HG03135 (cell line): ENCODE results near the gene CGB7.

Experiments used
- ATAC-seq: cut with Tn5 transposase; IDR thresholded peaks from one replicate; pipeline ENCODE4 v1.9.1; 2021; ENCODE audit warnings: mild to moderate bottlenecking, moderate library complexity; ENCODE audit not compliant: unreplicated experiment

Gene CGB7

DNA sequence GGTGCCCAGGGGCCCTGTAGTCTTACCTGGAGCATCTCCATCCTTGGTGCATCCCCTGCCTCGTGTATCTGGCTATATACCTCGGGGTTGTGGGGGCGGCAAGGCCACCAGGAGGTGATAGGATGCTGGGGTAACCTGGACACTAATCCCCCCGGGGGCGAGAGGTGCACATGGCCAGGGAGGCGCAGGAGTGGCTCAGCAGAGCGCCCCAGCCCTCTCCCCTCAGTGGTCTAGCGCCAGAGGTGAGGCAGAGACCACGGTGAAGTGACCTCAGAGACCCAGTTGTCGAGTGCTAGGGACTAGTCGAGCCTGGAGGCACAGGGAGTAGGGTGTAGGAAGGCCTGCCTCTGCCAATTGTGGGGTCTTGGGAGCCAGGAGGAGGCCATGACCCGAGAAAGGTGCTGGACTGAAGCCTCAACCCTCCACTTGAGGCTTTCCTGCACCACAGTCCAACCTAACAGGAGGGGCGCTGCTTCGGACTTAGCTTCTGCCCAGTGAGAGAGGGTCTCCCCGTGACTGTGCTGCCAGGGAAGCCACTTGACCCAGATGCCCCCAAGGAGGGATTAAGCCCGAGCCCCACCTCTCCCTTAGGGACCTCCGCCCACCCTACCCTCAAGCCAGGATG is 40.4 kb downstream of the CGB7 start, which contains the start of gene LHB:
TSS of gene LHB (minus strand) at position 51 of the 625 bp plus-strand sequence. CDS start at position 41, 10 bp downstream.
- ATAC-seq: no peak

DNA sequence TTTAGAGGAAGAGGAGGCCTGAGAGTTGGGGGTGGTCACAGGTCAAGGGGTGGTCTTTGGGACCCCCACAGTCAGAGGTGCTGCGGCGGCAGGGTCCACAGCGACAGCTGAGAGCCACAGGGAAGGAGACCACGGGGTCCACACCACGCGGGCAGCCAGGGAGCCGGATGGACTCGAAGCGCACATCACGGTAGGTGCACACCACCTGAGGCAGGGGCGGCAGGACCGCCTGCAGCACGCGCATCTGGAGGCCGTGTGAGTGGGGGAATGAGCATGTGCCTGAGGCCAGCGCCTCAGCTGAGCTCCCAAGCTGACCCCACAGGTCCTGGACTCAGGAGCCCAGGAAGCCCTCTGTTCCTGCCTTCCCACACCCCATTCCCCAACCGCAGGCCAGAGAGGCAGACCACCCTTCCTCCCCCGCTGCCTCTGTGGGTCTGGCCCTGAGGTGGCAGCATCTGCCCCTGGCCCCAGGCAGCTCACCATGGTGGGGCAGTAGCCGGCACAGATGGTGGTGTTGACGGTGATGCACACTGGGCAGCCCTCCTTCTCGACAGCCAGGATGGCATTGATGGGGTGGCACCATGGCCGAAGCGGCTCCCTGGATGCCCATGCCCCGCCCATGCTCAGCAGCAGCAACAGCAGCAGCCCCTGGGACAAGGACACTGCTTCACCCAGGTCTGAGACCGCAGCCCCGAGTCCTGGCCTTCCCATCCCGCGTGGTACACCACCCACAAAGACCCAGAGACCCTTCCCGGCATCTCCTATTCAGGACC is 41.3 kb downstream of the CGB7 start:
- no peak for ATAC-seq

DNA sequence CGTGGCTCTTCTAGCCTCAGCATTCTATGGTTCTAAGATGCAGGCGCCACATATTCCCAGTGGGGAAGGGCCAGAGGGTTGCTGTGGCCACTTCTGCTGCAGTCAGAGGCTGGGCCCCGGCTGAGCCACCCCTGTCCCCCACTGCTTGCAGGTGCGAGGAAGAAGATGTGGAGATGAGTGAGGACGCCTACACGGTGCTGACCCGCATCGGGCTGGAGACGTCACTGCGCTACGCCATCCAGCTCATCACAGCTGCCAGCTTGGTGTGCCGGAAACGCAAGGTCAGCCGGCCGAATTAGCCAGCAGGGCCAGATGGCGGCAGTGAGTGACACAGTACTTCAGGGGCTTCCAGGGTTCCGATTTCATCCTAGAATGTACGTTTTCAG is 42.7 kb downstream of the CGB7 start:
- ATAC-seq: no peak

DNA sequence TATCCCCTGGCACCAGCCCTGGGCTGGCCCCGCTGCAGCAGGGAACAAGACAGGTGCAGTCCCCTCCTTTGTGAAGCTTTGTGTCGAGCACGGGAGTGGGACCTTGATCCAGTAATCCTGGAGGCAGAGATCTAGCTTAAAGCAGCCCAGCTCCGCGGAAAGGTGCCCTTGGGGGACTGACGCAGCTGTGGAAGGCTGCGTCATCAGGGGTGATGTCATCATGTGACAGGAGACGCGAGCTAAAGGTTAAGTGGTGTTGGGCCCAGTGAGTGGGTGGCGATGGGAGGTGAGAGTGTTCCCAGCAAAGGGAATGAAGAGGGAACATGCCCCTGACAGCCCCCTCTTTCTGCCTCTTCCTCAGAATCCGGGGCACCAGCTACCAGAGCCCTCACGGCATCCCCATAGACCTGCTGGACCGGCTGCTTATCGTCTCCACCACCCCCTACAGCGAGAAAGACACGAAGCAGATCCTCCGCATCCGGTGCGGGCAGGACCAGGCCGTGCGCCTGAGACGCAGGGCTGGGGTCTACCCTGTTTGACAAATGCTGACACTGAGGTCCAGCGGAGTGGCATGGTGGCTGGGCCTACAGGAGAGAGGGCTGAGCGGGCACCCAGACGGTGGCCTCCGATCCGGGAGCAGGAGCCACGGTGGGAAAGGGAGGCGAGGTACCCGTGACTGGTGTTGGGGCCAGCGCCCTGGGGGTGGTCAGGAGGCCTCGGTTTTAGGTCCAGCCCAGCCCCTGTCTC is 43.3 kb downstream of the CGB7 start:
- no peak for ATAC-seq

DNA sequence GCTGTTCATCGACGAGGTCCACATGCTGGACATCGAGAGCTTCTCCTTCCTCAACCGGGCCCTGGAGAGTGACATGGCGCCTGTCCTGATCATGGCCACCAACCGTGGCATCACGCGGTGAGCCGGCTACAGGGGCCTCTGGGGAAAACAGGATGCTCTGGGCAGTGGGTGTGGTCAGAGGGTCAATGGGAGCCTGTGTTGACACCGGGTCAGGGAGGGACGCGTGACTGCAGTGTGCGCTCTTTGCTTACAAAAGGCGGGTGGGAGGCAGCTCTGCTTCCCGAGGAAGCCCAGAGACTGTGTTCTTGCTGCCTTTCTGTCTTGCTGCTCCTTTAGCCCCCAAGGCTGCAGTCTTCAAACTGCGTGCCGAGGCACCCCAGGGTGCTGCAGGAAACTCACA is 46.4 kb downstream of the CGB7 start:
- no peak for ATAC-seq

DNA sequence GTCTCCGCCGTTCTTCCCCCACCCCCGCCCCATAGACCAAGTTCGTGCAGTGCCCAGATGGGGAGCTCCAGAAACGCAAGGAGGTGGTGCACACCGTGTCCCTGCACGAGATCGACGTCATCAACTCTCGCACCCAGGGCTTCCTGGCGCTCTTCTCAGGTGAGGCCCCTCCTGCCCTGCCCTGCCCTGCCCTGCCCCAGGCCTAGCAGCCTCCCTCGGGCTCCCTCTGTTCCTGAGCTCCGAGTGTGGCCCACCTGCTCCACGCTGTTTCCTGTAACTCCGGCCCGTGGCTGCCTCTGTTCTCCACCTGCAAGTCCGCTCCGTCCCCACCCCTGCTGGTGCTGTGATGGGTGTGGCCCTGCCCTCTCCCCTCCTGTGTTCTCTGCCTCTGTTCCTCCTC is 47.1 kb downstream of the CGB7 start:
- ATAC-seq: no peak

DNA sequence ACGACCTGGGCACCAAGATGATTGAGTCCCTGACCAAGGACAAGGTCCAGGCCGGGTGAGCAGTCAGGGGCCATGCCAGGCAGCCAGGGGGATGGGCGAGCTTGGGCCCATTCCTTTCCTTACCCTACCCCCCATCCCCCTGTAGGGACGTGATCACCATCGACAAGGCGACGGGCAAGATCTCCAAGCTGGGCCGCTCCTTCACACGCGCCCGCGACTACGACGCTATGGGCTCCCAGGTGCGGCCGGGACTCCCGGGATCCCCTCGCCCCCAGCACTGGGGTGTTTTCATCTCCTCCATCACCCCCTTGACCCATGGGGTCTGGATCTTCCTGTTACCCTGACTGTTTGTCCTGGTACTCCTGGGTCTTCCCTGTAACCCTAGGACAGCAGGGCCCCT is 47.7 kb downstream of the CGB7 start:
- no peak for ATAC-seq

DNA sequence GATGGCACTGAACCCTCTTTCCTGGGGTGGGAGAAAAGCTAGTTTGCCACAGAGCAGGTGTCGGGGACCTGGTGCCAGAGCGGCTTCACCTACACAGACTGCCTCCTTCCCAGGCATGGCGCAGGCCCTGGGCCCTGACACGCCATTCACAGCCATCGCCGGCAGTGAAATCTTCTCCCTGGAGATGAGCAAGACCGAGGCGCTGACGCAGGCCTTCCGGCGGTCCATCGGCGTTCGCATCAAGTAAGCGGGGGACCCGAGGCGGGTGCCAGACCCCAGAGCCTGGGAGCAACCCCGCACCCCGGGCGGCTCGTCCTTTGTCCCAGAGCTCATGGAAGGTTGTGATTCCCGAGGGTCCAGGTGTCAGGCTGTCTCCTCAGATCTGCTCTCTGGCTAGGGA is 50.6 kb downstream of the CGB7 start:
- ATAC-seq: no peak

DNA sequence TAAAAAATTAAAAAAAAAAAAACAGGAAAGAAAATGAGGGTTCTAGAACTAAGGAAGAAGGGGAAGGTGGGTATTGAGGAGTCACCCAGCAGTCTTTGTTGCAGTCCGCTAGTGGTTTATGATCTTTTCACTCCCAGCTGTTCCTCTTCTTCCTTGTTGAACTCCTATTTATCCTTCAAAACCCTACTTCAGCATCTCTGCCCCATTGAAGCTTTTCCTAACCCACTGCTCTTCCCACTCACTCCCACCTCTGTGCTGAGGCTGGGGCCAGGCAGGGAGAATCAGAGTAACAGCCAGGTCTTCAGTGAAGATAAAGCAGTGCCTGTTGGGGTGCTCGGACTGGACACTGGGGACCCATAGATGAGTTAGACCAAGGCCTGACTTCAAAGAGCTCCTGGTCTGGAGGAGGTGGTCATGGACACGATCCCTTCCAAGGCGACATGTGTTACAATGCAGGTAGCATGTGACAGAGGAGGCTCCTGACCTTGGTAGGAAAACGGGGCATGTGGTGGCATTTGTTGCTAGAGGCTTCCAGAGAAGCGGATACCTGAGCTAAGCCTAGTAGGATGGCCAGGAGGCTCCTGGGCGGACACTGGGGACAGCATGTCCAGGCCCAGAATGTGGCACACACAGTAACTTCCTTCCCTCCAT is 52.5 kb downstream of the CGB7 start:
- no peak for ATAC-seq
